Loucy (cell line): Measurements from ENCODE around the gene KCNJ6.
"Not testable (repeated sequence)": the region's sequence is repeated elsewhere in the genome, so short reads cannot be mapped to it uniquely, and the experiment has no call there.

Source experiments
- H2AFZ ChIP-seq: fragments of 200-600 bp; sonication (generic); 2 replicates; pipeline ENCODE4 v1.6.0; 2016; ENCODE audit warnings: antibody characterized with exemption, mild to moderate bottlenecking, low read length, moderate library complexity
- H3F3A ChIP-seq: fragments of 200-600 bp; 2 replicates; pipeline ENCODE4 v1.6.0; 2016; ENCODE audit warnings: antibody characterized with exemption, low read depth, mild to moderate bottlenecking
- H3K27me3 ChIP-seq: fragments of 200-600 bp; sonication (generic); 2 replicates; pipeline ENCODE4 v1.6.1; 2014; ENCODE audit warnings: low read length, mild to moderate bottlenecking; ENCODE audit not compliant: insufficient read depth, poor library complexity, severe bottlenecking
- H3K36me3 ChIP-seq: fragments of 200-600 bp; sonication (generic); 2 replicates; pipeline ENCODE4 v1.6.1; 2016; ENCODE audit warnings: low read length; ENCODE audit not compliant: insufficient read depth
- H3K4me1 ChIP-seq: fragments of 200-600 bp; sonication (generic); 2 replicates; pipeline ENCODE4 v1.5.1; 2014; ENCODE audit warnings: low read length, mild to moderate bottlenecking; ENCODE audit not compliant: insufficient read depth, poor library complexity, severe bottlenecking
- H3K4me2 ChIP-seq: fragments of 200-600 bp; sonication (generic); 2 replicates; pipeline ENCODE4 v1.6.0; 2014; ENCODE audit warnings: antibody characterized with exemption, low read length, low read depth, mild to moderate bottlenecking; ENCODE audit not compliant: poor library complexity, severe bottlenecking
- H3K4me3 ChIP-seq: fragments of 200-600 bp; sonication (generic); 2 replicates; pipeline ENCODE4 v1.5.1; 2014; ENCODE audit warnings: low read length, mild to moderate bottlenecking, mixed read lengths; ENCODE audit not compliant: poor library complexity, severe bottlenecking
- H3K79me2 ChIP-seq: fragments of 200-600 bp; sonication (generic); 2 replicates; pipeline ENCODE4 v1.6.1; 2014; ENCODE audit warnings: low read length; ENCODE audit not compliant: insufficient read depth
- H3K9ac ChIP-seq: fragments of 200-600 bp; sonication (generic); 2 replicates; pipeline ENCODE4 v1.6.0; 2014; ENCODE audit warnings: mild to moderate bottlenecking, low read depth, low read length, moderate library complexity; ENCODE audit not compliant: poor library complexity, severe bottlenecking
- H3K9me2 ChIP-seq: fragments of 200-600 bp; sonication (generic); replicated peaks from 2 replicates; pipeline ENCODE4 v1.6.1; 2016; ENCODE audit warnings: low read depth, low read length, mixed read lengths
- H3K9me3 ChIP-seq: fragments of 200-600 bp; sonication (generic); 2 replicates; pipeline ENCODE4 v1.6.1; 2014; ENCODE audit warnings: mild to moderate bottlenecking, antibody characterized with exemption, low read length, low read depth; ENCODE audit not compliant: insufficient read depth
- H4K20me1 ChIP-seq: fragments of 200-600 bp; sonication (generic); 2 replicates; pipeline ENCODE4 v1.6.0; 2014; ENCODE audit warnings: antibody characterized with exemption, low read length, mild to moderate bottlenecking; ENCODE audit not compliant: insufficient read depth, poor library complexity, severe bottlenecking
- EZH2phosphoT487 ChIP-seq: fragments of 200-600 bp; IDR thresholded peaks from 2 replicates; pipeline ENCODE4 v1.6.1; 2018; ENCODE audit warnings: antibody characterized with exemption, mild to moderate bottlenecking, moderate library complexity, borderline replicate concordance
- TF ChIP-seq, protein P1 (sequence below): fragments of 200-600 bp; sonication (generic); conservative IDR thresholded peaks from 2 replicates; pipeline ENCODE4 v1.5.1; 2014; ENCODE audit warnings: mild to moderate bottlenecking, antibody characterized with exemption, low read length

The KCNJ6 gene

DNA sequence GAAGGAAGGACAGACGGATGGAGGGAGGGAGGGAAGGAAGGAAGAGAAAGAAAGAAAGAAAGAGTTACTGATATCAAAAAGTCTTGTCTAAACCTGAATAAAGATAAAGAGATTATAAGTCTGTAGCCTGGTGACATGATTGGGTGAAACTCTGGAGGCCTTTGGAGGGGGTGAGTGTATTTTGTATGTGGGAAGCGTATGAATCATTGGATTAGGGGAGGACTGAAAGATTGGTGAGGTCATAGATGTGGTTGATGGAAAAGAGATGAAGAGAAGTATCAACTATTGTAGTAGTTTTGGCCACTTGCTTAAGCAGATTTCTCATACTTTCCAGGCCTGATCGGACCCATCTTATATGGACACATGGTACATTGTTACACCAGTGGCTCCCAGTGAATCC lies 11.5 kb upstream of the KCNJ6 start:
- Histone ChIP-seq H3K27me3 (no peaks in the 10 kb centered on the region), H3K9me2 (no peaks in the 10 kb centered on the region), H3K79me2 (no peaks in the 10 kb centered on the region), H3K9ac (no peak overlapping the region), H3K4me2 (no peak overlapping the region), H4K20me1 (no peaks in the 10 kb centered on the region), H3K9me3 (no peaks in the 10 kb centered on the region), H2AFZ (no peak overlapping the region), H3K4me1 (no peaks in the 10 kb centered on the region), H3K36me3 (no peaks in the 10 kb centered on the region), H3F3A (no peaks in the 10 kb centered on the region), H3K4me3 (no peak overlapping the region)
- no peak for TF ChIP-seq EZH2phosphoT487
- TF ChIP-seq, protein P1, sequence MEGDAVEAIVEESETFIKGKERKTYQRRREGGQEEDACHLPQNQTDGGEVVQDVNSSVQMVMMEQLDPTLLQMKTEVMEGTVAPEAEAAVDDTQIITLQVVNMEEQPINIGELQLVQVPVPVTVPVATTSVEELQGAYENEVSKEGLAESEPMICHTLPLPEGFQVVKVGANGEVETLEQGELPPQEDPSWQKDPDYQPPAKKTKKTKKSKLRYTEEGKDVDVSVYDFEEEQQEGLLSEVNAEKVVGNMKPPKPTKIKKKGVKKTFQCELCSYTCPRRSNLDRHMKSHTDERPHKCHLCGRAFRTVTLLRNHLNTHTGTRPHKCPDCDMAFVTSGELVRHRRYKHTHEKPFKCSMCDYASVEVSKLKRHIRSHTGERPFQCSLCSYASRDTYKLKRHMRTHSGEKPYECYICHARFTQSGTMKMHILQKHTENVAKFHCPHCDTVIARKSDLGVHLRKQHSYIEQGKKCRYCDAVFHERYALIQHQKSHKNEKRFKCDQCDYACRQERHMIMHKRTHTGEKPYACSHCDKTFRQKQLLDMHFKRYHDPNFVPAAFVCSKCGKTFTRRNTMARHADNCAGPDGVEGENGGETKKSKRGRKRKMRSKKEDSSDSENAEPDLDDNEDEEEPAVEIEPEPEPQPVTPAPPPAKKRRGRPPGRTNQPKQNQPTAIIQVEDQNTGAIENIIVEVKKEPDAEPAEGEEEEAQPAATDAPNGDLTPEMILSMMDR = no peak

DNA sequence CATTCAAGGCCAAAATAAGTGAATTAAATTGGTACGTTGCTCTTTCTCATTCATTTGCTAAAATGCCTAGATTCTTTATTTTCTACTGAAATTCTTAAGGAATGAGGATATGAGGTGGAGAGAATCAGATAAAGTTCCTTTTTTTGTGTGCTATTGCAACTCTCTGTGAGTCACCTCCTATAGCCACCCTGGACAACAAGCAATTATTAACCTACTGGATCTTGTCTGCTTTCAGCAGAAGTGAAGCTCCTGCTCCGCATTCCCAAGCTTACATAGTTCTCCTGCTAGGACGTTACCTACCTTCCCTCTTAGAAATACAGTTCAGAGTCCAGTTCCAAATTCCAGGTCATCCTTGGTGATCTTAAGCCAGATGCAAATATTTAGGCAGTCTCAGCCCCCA lies 4.8 kb upstream of the KCNJ6 start:
- Histone ChIP-seq H3K4me2 (no peak overlapping the region), H3K9ac (no peak overlapping the region)

DNA sequence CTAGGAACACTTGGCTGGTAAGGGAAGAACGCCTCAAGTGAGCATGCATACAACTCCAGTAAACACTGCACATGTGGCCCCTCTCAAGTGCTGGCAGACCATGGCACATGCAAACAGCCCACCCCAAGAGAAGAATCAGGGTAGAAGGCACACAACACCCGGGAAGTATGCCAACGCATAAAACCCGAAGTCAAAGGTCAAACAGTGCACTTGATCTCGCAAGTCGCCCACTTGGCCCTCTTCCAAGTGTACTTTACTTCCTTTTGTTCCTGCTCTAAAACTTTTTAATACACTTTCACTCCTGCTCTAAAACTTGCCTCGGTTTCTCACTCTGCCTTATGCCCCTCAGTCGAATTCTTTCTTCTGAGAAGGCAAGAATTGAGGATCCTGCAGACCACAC lies 4.0 kb upstream of the KCNJ6 start:
- H3K4me1 ChIP-seq, H2AFZ ChIP-seq, H3K4me3 ChIP-seq, H3K9me2 ChIP-seq, H3K9me3 ChIP-seq, H3K36me3 ChIP-seq, H3K27me3 ChIP-seq, H3K9ac ChIP-seq, H3K4me2 ChIP-seq, H3K79me2 ChIP-seq, H3F3A ChIP-seq, H4K20me1 ChIP-seq: not testable (repeated sequence)

More for the DNA sequence above, 4.8 kb upstream of the KCNJ6 start:
- Histone ChIP-seq H3K9me2 (no peaks in the 10 kb centered on the region), H4K20me1 (no peaks in the 10 kb centered on the region), H3K36me3 (no peaks in the 10 kb centered on the region), H3K27me3 (no peaks in the 10 kb centered on the region), H3F3A (no peaks in the 10 kb centered on the region), H2AFZ (no peak overlapping the region), H3K79me2 (no peaks in the 10 kb centered on the region), H3K4me1 (no peaks in the 10 kb centered on the region), H3K9me3 (no peaks in the 10 kb centered on the region), H3K4me3 (no peak overlapping the region)
- no peak for TF ChIP-seq EZH2phosphoT487
- TF ChIP-seq, protein P1 = no peak

DNA sequence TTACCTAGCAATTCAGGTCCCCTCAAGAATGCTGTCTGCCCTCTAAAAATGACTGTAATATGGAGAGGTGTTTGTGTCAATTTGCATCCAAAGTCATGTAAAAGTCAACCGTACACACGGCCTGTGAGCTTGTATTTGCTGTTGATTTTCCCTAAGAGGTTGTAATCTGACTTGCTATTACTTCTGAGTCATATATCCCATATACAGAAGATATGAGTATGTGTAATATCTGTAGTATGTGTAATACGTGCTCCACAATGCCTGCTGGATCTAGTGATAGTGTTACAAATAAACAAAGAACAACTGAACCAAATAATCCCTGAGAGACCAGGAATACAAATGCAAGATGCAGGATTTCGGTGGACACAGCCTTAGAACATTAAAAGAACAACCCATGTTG lies 1.4 kb upstream of the KCNJ6 start:
- Histone ChIP-seq H3K9ac (no peak overlapping the region), H3K36me3 (no peaks in the 10 kb centered on the region), H3K4me2 (no peak overlapping the region), H2AFZ (no peak overlapping the region), H3K27me3 (no peaks in the 10 kb centered on the region), H3K4me3 (no peak overlapping the region), H3K79me2 (no peaks in the 10 kb centered on the region), H3K4me1 (no peaks in the 10 kb centered on the region), H4K20me1 (no peaks in the 10 kb centered on the region), H3F3A (no peaks in the 10 kb centered on the region), H3K9me3 (no peaks in the 10 kb centered on the region), H3K9me2 (no peaks in the 10 kb centered on the region)
- no peak for TF ChIP-seq EZH2phosphoT487
- TF ChIP-seq, protein P1 = no peak
